Measurements from ENCODE around the gene PIGH.

GRCh38 chr14:67622675-67623074 lies 22.6 kb upstream of the PIGH start:
- TF ChIP-seq FOSL1 (CRISPR knock-in tag; IDR thresholded peaks at IDR 0.05; ENCODE audit: borderline replicate concordance): no peak
- TF ChIP-seq CBX5 (CRISPR knock-in tag; IDR thresholded peaks at IDR 0.05; ENCODE audit: borderline replicate concordance): no peak
- no peak for TF ChIP-seq ZNF44 (CRISPR knock-in tag; IDR thresholded peaks at IDR 0.05)
- TF ChIP-seq KDM5A (IDR thresholded peaks at IDR 0.05; ENCODE audit: borderline replicate concordance, low read length): no peak; the same call in 1 of the 2 replicates
- TF ChIP-seq PHF21A (CRISPR knock-in tag; IDR thresholded peaks at IDR 0.05): no peak
- TF ChIP-seq GTF3A (CRISPR knock-in tag; conservative IDR thresholded peaks at IDR 0.05): no peak
- TF ChIP-seq ELK4 (CRISPR knock-in tag; IDR thresholded peaks at IDR 0.05; ENCODE audit: borderline replicate concordance): no peak
- TF ChIP-seq RNF219 (CRISPR knock-in tag; IDR thresholded peaks at IDR 0.05): no peak
- no peak for TF ChIP-seq SMARCC2 (IDR thresholded peaks at IDR 0.05)
- no peak for TF ChIP-seq BHLHE40 (IDR thresholded peaks at IDR 0.05; ENCODE audit: low read length)

Data from HepG2 (cell line).